GM12878 (cell line): ENCODE results near the gene OMP. TPM values are rescaled to one million over a fixed set of nuclear protein-coding genes. Genes with fewer than 3 reads are reported as not detected.

Source experiments
- ATAC-seq: fragments of 200-7000 bp; cut with Tn5 transposase; 3 replicates; pipeline ENCODE4 v1.9.1; 2020; ENCODE audit warnings: mild to moderate bottlenecking, moderate library complexity
- BruUV-seq: library from RNA; stranded (reverse); fragments of 400-500 nt; replicated peaks from 2 replicates; lab custom pipeline; 2021; lab: Mats Ljungman, UMichigan
- CTCF ChIA-PET: fragments of 300-600 bp; sonication (Branson Sonifier 250); formaldehyde crosslinking; extraction: SDS; loops from one replicate; lab custom pipeline; 2021; ENCODE audit warnings: inconsistent platforms; lab: Yijun Ruan, JAX
- POLR2A ChIA-PET: fragments of 350-600 bp; formaldehyde crosslinking; extraction: SDS; loops from one replicate; lab custom pipeline; 2021; ENCODE audit warnings: inconsistent platforms; lab: Charles Lee
- RAD21 ChIA-PET: fragments of 300-600 bp; sonication (Branson Sonifier 250); formaldehyde crosslinking; loops from one replicate; lab custom pipeline; 2023; ENCODE audit warnings: antibody characterized with exemption; ENCODE audit not compliant: unreplicated experiment; lab: Charles Lee
- SMC1A ChIA-PET: fragments of 300-600 bp; sonication (Branson Sonifier 250); formaldehyde crosslinking; loops from one replicate; lab custom pipeline; 2023; ENCODE audit not compliant: unreplicated experiment, uncharacterized antibody; lab: Charles Lee
- DNase-seq: peaks from one replicate; pipeline ENCODE4 v3.0.0-alpha.2; 2011; ENCODE audit warnings: low read depth, low spot score
- FAIRE-seq: peaks from 3 replicates; lab custom pipeline; 2011; peaks lifted over from hg19 to GRCh38; lab: Jason Lieb, UNC
- H2AFZ ChIP-seq: 2 replicates; pipeline ENCODE4 v1.6.0; 2011; ENCODE audit warnings: low read depth, low read length, control low read depth; ENCODE audit not compliant: control insufficient read depth
- H3K27ac ChIP-seq: 2 replicates; pipeline ENCODE4 v1.5.1; 2011; ENCODE audit warnings: control low read depth; ENCODE audit not compliant: control insufficient read depth, insufficient read depth
- H3K27me3 ChIP-seq, 2 experiments: replicated peaks in 1 of 2; 2 replicates each; pipeline versions ENCODE4 v1.6.0 to v1.6.1; 2011; ENCODE audit warnings: low read length in 1 of 2; ENCODE audit not compliant: control insufficient read depth in 2 of 2, insufficient read depth in 2 of 2
- H3K36me3 ChIP-seq, 2 experiments: 2 replicates each; pipeline ENCODE4 v1.5.1; 2011; ENCODE audit warnings: low read length in 1 of 2; ENCODE audit not compliant: control insufficient read depth in 2 of 2, insufficient read depth in 2 of 2
- H3K4me1 ChIP-seq: 2 replicates; pipeline ENCODE4 v1.6.1; 2011; ENCODE audit warnings: mild to moderate bottlenecking, low read length, moderate library complexity, mixed read lengths; ENCODE audit not compliant: control insufficient read depth, insufficient read depth
- H3K4me2 ChIP-seq: 2 replicates; pipeline ENCODE4 v1.6.0; 2011; ENCODE audit warnings: control low read depth; ENCODE audit not compliant: control insufficient read depth, insufficient read depth
- H3K4me3 ChIP-seq: fragments of 200-600 bp; sonication (generic); 2 replicates; pipeline ENCODE4 v1.5.1; 2016
- H3K79me2 ChIP-seq: 2 replicates; pipeline ENCODE4 v1.6.0; 2011; ENCODE audit warnings: low read length; ENCODE audit not compliant: control insufficient read depth, insufficient read depth
- H3K9ac ChIP-seq: 2 replicates; pipeline ENCODE4 v1.8.0; 2011; ENCODE audit warnings: low read length, control low read depth, mixed read lengths; ENCODE audit not compliant: control insufficient read depth, insufficient read depth
- H3K9me3 ChIP-seq: replicated peaks from 3 replicates; pipeline ENCODE4 v1.5.1; 2011; ENCODE audit warnings: mild to moderate bottlenecking, low read length; ENCODE audit not compliant: control insufficient read depth, insufficient read depth
- H4K20me1 ChIP-seq: 2 replicates; pipeline ENCODE4 v1.6.0; 2011; ENCODE audit not compliant: control insufficient read depth, insufficient read depth
- BACH1 ChIP-seq: fragments of 450-650 bp; IDR thresholded peaks from 2 replicates; pipeline ENCODE4 v1.6.1; 2017; ENCODE audit warnings: mild to moderate bottlenecking, borderline replicate concordance
- BCL11A ChIP-seq: IDR thresholded peaks from 2 replicates; pipeline ENCODE4 v1.6.1; 2011; ENCODE audit warnings: low read depth, low read length
- BMI1 ChIP-seq: fragments of 450-650 bp; IDR thresholded peaks from 2 replicates; pipeline ENCODE4 v1.6.1; 2016; ENCODE audit warnings: mild to moderate bottlenecking, moderate library complexity, borderline replicate concordance
- CEBPB ChIP-seq, 2 experiments: fragments of 150-350 bp in 1 of 2; IDR thresholded peaks; 2 replicates each; pipeline ENCODE4 v1.6.1; 2012 to 2014; ENCODE audit warnings: low read depth in 2 of 2, low read length in 2 of 2, borderline replicate concordance in 1 of 2, inconsistent platforms in 1 of 2
- ETV6 ChIP-seq, 2 experiments: fragments of 450-650 bp in 1 of 2; IDR thresholded peaks in 1 of 2; conservative IDR thresholded peaks in 1 of 2; 2 replicates each; pipeline ENCODE4 v1.6.1; 2014; ENCODE audit warnings: antibody characterized with exemption in 1 of 2, borderline replicate concordance in 1 of 2, low read depth in 1 of 2, mild to moderate bottlenecking in 1 of 2, moderate library complexity in 1 of 2
- NR2F1 ChIP-seq: fragments of 450-650 bp; conservative IDR thresholded peaks from 2 replicates; pipeline ENCODE4 v1.6.1; 2017; ENCODE audit warnings: mild to moderate bottlenecking
- POU2F2 ChIP-seq: IDR thresholded peaks from 3 replicates; pipeline ENCODE4 v1.6.1; 2011; ENCODE audit warnings: low read depth, mild to moderate bottlenecking, low read length, borderline replicate concordance
- RFX5 ChIP-seq: IDR thresholded peaks from 2 replicates; pipeline ENCODE4 v1.6.1; 2011; ENCODE audit warnings: low read depth, low read length, improper control_type of control experiment
- ZNF207 ChIP-seq: fragments of 450-650 bp; IDR thresholded peaks from 2 replicates; pipeline ENCODE4 v1.6.1; 2014; ENCODE audit warnings: antibody characterized with exemption, mild to moderate bottlenecking, borderline replicate concordance
- ZSCAN29 ChIP-seq: fragments of 450-650 bp; IDR thresholded peaks from 2 replicates; pipeline ENCODE4 v1.6.1; 2017; ENCODE audit warnings: mild to moderate bottlenecking, moderate library complexity
- WGBS: methylation state at CpG from one replicate; pipeline ENCODE4 v1.1.6; 2016; ENCODE audit warnings: low lambda C conversion rate; ENCODE audit not compliant: insufficient replicate concordance, insufficient coverage; ENCODE audit errors: missing lambda C conversion rate; 5-methylcytosine and 5-hydroxymethylcytosine counted together
- in situ Hi-C: fragments of 300-500 bp; cut with MboI; formaldehyde crosslinking; loops from 9 replicates; pipeline ENCODE4 v1.14.3; 2018; ENCODE audit warnings: mixed read lengths
- intact Hi-C: fragments of 100-400 bp; cut with micrococcal nuclease; formaldehyde crosslinking; loops from one replicate; pipeline ENCODE4 v1.14.2; 2022; ENCODE audit not compliant: unreplicated experiment
- polyA plus RNA-seq, 11 experiments: library from polyadenylated mRNA; depleted of rRNA in 4 of 11; unstranded in 6 of 11; stranded (reverse) in 5 of 11; fragments of >200 nt; fragmentation: Nextera tagmentation in 4 of 11; fragmentation: Illumina TruSeq in 1 of 11; extraction: Ambion mirVana in 4 of 11; extraction: Trizol in 1 of 11; gene quantifications; 1 replicate in 1 of 11; 2 replicates in 10 of 11; pipeline versions ENCODE4 v1.2.1 to v1.2.3, GENCODE V29; 2011 to 2016; ENCODE audit warnings: inconsistent platforms in 2 of 11, missing spikeins in 2 of 11, low read depth in 1 of 11
- total RNA-seq, 4 experiments: library from RNA; depleted of rRNA in 3 of 4; stranded (reverse); fragments of >200 nt in 3 of 4; fragmentation: Illumina TruSeq in 1 of 4; extraction: Trizol in 1 of 4; gene quantifications; 2 replicates each; pipeline versions ENCODE4 v1.2.1 to v1.2.3, GENCODE V29; 2013 to 2021
- TF ChIP-seq, protein P1 (sequence below): IDR thresholded peaks from 2 replicates; pipeline ENCODE4 v1.6.1; 2011; ENCODE audit warnings: low read depth, low read length, improper control_type of control experiment, borderline replicate concordance
- TF ChIP-seq, protein P2 (sequence below): fragments of 150-350 bp; IDR thresholded peaks from 2 replicates; pipeline ENCODE4 v1.6.1; 2016; ENCODE audit warnings: low read depth, low read length
- TF ChIP-seq, protein P3 (sequence below): fragments of 450-650 bp; conservative IDR thresholded peaks from 2 replicates; pipeline ENCODE4 v1.6.1; 2017; ENCODE audit warnings: mild to moderate bottlenecking, moderate library complexity
- TF ChIP-seq, protein P4 (sequence below), 3 experiments: IDR thresholded peaks in 2 of 3; conservative IDR thresholded peaks in 1 of 3; 2 replicates each; pipeline ENCODE4 v1.5.1; 2011; ENCODE audit warnings: low read depth in 3 of 3, low read length in 3 of 3, mild to moderate bottlenecking in 3 of 3, control low read depth in 2 of 3, moderate library complexity in 2 of 3, inconsistent platforms in 1 of 3, mixed read lengths in 1 of 3; ENCODE audit not compliant: control insufficient read depth in 2 of 3, insufficient read depth in 1 of 3; ENCODE audit errors: extremely low read depth in 1 of 3

The OMP gene
- total and polyA plus RNA-seq, 10 of the 15 experiments (the other 5 are each of a cell fraction or from before 2014, with no cell fraction given), result not detected

DNA sequence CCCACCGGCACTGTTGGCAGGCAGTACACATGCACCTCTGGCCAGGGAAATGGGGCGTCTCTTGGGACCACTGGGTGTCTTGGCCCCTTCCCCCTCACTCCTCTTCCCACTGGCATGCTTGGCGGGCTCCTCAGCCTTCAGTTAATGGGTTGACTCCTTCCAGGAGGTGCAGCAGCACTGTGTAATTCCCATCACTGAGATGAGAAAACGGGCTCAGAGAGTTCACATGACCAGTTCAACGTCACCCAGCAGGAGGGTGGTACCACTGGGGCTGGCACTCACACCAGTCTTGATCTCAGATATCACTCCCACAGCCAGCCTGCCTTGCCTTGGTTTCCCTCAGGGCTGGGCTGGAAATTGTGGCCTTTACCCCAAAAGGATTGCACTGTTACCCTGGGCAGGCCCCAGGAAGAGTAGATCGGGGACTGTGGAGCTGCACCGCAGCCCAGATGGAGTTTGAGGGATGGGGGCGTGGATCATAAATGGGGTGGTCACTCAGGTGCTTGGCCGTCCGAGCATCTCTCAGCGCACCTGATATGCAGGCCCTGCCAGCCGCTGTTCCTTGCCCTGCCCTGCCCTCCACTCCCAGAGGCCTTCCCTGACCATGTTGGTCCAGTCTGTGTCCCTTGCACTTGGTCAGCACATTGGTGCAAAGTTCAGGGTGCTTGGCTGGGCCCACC, 18.9 kb upstream of the OMP start:
- no peak for FAIRE-seq
- no peak overlapping the region for H3K4me2 ChIP-seq
- no peak overlapping the region for H3K27ac ChIP-seq
- H2AFZ ChIP-seq, result no peak overlapping the region
- no peaks in the 10 kb centered on the region for H3K36me3 ChIP-seq
- 43% methylated on average over 12 of the region's 12 CpGs for WGBS
- no peaks in the 10 kb centered on the region for H3K27me3 ChIP-seq
- no peak for DNase-seq
- in situ Hi-C loops (no loop called here), intact Hi-C loops (no loop called here)
- peaks cover 14% of the 10 kb centered on the region for H3K4me1 ChIP-seq
- ATAC-seq, result no peak
- ChIA-PET SMC1A (no interaction called here), POLR2A (no interaction called here), CTCF (interaction anchor here (0.9 to 2.5 kb wide), 2 partner anchors 35 to 36 kb away, joined by 3 to 8 read pairs; no protein-coding TSS in a partner anchor), RAD21 (no interaction called here)
- H3K9ac ChIP-seq, result no peak overlapping the region
- no peak overlapping the region for H3K4me3 ChIP-seq
- no peaks in the 10 kb centered on the region; the same call in 2 of the 3 replicates for H3K9me3 ChIP-seq
- H4K20me1 ChIP-seq, result no peaks in the 10 kb centered on the region
- no TSS peak for BruUV-seq
- H3K79me2 ChIP-seq, result no peaks in the 10 kb centered on the region
- TF ChIP-seq RFX5 (no peak), BCL11A (no peak), CEBPB (IDR thresholded peaks at IDR 0.05; ENCODE audit: borderline replicate concordance in 1 of 2, low read depth in 2 of 2, low read length in 2 of 2) (no peak), NR2F1 (no peak), BMI1 (no peak), ETV6 (conservative IDR thresholded peaks at IDR 0.05 in 1 of 2, IDR thresholded peaks at IDR 0.05 in 1 of 2; ENCODE audit: borderline replicate concordance in 1 of 2, low read depth in 1 of 2) (no peak), BACH1 (no peak), ZSCAN29 (no peak), POU2F2 (no peak), ZNF207 (no peak)
- TF ChIP-seq, protein P1, sequence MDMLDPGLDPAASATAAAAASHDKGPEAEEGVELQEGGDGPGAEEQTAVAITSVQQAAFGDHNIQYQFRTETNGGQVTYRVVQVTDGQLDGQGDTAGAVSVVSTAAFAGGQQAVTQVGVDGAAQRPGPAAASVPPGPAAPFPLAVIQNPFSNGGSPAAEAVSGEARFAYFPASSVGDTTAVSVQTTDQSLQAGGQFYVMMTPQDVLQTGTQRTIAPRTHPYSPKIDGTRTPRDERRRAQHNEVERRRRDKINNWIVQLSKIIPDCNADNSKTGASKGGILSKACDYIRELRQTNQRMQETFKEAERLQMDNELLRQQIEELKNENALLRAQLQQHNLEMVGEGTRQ, result no peak
- TF ChIP-seq, protein P2, sequence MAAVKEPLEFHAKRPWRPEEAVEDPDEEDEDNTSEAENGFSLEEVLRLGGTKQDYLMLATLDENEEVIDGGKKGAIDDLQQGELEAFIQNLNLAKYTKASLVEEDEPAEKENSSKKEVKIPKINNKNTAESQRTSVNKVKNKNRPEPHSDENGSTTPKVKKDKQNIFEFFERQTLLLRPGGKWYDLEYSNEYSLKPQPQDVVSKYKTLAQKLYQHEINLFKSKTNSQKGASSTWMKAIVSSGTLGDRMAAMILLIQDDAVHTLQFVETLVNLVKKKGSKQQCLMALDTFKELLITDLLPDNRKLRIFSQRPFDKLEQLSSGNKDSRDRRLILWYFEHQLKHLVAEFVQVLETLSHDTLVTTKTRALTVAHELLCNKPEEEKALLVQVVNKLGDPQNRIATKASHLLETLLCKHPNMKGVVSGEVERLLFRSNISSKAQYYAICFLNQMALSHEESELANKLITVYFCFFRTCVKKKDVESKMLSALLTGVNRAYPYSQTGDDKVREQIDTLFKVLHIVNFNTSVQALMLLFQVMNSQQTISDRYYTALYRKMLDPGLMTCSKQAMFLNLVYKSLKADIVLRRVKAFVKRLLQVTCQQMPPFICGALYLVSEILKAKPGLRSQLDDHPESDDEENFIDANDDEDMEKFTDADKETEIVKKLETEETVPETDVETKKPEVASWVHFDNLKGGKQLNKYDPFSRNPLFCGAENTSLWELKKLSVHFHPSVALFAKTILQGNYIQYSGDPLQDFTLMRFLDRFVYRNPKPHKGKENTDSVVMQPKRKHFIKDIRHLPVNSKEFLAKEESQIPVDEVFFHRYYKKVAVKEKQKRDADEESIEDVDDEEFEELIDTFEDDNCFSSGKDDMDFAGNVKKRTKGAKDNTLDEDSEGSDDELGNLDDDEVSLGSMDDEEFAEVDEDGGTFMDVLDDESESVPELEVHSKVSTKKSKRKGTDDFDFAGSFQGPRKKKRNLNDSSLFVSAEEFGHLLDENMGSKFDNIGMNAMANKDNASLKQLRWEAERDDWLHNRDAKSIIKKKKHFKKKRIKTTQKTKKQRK, result no peak
- TF ChIP-seq, protein P3, sequence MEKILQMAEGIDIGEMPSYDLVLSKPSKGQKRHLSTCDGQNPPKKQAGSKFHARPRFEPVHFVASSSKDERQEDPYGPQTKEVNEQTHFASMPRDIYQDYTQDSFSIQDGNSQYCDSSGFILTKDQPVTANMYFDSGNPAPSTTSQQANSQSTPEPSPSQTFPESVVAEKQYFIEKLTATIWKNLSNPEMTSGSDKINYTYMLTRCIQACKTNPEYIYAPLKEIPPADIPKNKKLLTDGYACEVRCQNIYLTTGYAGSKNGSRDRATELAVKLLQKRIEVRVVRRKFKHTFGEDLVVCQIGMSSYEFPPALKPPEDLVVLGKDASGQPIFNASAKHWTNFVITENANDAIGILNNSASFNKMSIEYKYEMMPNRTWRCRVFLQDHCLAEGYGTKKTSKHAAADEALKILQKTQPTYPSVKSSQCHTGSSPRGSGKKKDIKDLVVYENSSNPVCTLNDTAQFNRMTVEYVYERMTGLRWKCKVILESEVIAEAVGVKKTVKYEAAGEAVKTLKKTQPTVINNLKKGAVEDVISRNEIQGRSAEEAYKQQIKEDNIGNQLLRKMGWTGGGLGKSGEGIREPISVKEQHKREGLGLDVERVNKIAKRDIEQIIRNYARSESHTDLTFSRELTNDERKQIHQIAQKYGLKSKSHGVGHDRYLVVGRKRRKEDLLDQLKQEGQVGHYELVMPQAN, result no peak
- TF ChIP-seq, protein P4, sequence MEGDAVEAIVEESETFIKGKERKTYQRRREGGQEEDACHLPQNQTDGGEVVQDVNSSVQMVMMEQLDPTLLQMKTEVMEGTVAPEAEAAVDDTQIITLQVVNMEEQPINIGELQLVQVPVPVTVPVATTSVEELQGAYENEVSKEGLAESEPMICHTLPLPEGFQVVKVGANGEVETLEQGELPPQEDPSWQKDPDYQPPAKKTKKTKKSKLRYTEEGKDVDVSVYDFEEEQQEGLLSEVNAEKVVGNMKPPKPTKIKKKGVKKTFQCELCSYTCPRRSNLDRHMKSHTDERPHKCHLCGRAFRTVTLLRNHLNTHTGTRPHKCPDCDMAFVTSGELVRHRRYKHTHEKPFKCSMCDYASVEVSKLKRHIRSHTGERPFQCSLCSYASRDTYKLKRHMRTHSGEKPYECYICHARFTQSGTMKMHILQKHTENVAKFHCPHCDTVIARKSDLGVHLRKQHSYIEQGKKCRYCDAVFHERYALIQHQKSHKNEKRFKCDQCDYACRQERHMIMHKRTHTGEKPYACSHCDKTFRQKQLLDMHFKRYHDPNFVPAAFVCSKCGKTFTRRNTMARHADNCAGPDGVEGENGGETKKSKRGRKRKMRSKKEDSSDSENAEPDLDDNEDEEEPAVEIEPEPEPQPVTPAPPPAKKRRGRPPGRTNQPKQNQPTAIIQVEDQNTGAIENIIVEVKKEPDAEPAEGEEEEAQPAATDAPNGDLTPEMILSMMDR (IDR thresholded peaks at IDR 0.05 in 2 of 3, conservative IDR thresholded peaks at IDR 0.05 in 1 of 3; ENCODE audit: control insufficient read depth in 2 of 3, extremely low read depth in 1 of 3, insufficient read depth in 1 of 3, low read depth in 3 of 3, low read length in 3 of 3), result no peak
